T-cell (primary cell): ENCODE results near the gene P2RY8. TPM values are rescaled to one million over a fixed set of nuclear protein-coding genes. Genes with fewer than 3 reads are reported as not detected.
"Not testable (repeated sequence)": the region's sequence is repeated elsewhere in the genome, so short reads cannot be mapped to it uniquely, and the experiment has no call there.

Source experiments
- ATAC-seq, 4 experiments: fragments of 200-7000 bp in 3 of 4; fragments of 150-1000 bp in 1 of 4; cut with Tn5 transposase; replicated peaks in 1 of 4; 1 replicate in 3 of 4; 2 replicates in 1 of 4; pipeline ENCODE4 v1.10.0; 2021; ENCODE audit warnings: moderate library complexity in 3 of 4, mild to moderate bottlenecking in 2 of 4, moderate number of reproducible peaks in 1 of 4
- CTCF ChIA-PET, 2 donors: fragments of 300-600 bp; sonication (Branson Sonifier 250); formaldehyde crosslinking; loops; one replicate each; lab custom pipeline; 2022; ENCODE audit warnings: antibody characterized with exemption in 2 of 2; lab: Charles Lee
- POLR2A ChIA-PET, 2 donors: fragments of 300-600 bp; sonication (Branson Sonifier 250); formaldehyde crosslinking; loops; one replicate each; lab custom pipeline; 2022; ENCODE audit warnings: antibody characterized with exemption in 2 of 2; lab: Charles Lee
- DNase-seq, 35 experiments: peaks; one replicate each; pipeline versions ENCODE4 v3.0.0 to v3.0.0-alpha.2; 2013 to 2023
- H3K27ac ChIP-seq: one replicate; pipeline ENCODE4 v1.5.1; 2013; ENCODE audit warnings: low read length
- H3K27me3 ChIP-seq, 2 experiments: replicated peaks in 1 of 2; 1 replicate in 1 of 2; 2 replicates in 1 of 2; pipeline versions ENCODE4 v1.6.1 to v1.7.0; 2013; ENCODE audit warnings: low read length in 1 of 2, mixed read lengths in 1 of 2; ENCODE audit not compliant: control insufficient read depth in 2 of 2, insufficient read depth in 2 of 2; ENCODE audit errors: extremely low read depth in 1 of 2
- H3K36me3 ChIP-seq, 2 donors: 1 replicate in 1 of 2; 2 replicates in 1 of 2; pipeline versions ENCODE4 v1.6.1 to v1.7.0; 2013; ENCODE audit warnings: low read length in 1 of 2; ENCODE audit not compliant: control insufficient read depth in 2 of 2, insufficient read depth in 1 of 2; ENCODE audit errors: extremely low read depth in 1 of 2
- H3K4me1 ChIP-seq, 2 experiments: 1 replicate in 1 of 2; 2 replicates in 1 of 2; pipeline versions ENCODE4 v1.6.1 to v1.7.0; 2013; ENCODE audit warnings: low read length in 2 of 2, mixed read lengths in 1 of 2; ENCODE audit not compliant: insufficient read depth in 2 of 2, control insufficient read depth in 1 of 2; ENCODE audit errors: extremely low read depth in 1 of 2
- H3K4me3 ChIP-seq, 2 donors: 1 replicate in 1 of 2; 2 replicates in 1 of 2; pipeline versions ENCODE4 v1.5.1 to v1.7.0; 2013; ENCODE audit warnings: mild to moderate bottlenecking in 2 of 2, low read length in 1 of 2, moderate library complexity in 1 of 2; ENCODE audit not compliant: control insufficient read depth in 1 of 2; ENCODE audit errors: extremely low read depth in 1 of 2
- H3K9me3 ChIP-seq: 2 replicates; pipeline ENCODE4 v1.7.0; 2013
- H3K27ac Mint-ChIP-seq, 2 donors: one replicate each; pipeline ENCODE4 v1.8.0; 2020 to 2021; ENCODE audit warnings: mild to moderate bottlenecking in 2 of 2, mixed read lengths in 2 of 2
- H3K27me3 Mint-ChIP-seq, 2 donors: one replicate each; pipeline ENCODE4 v1.8.0; 2021 to 2022; ENCODE audit warnings: mixed read lengths in 2 of 2
- H3K36me3 Mint-ChIP-seq: one replicate; pipeline ENCODE4 v1.8.0; 2021; ENCODE audit warnings: mixed read lengths
- H3K4me1 Mint-ChIP-seq, 3 donors: one replicate each; pipeline ENCODE4 v1.8.0; 2020 to 2022; ENCODE audit warnings: mixed read lengths in 3 of 3, mild to moderate bottlenecking in 1 of 3
- H3K4me3 Mint-ChIP-seq, 3 donors: one replicate each; pipeline ENCODE4 v1.8.0; 2020 to 2022; ENCODE audit warnings: mild to moderate bottlenecking in 3 of 3, mixed read lengths in 3 of 3, moderate library complexity in 3 of 3
- H3K9me3 Mint-ChIP-seq, 3 donors: one replicate each; pipeline ENCODE4 v1.8.0; 2020 to 2022; ENCODE audit warnings: mixed read lengths in 3 of 3
- WGBS: methylation state at CpG from one replicate; pipeline ENCODE4 v1.1.5; 2013; ENCODE audit warnings: missing lambda C conversion rate; ENCODE audit not compliant: insufficient coverage; 5-methylcytosine and 5-hydroxymethylcytosine counted together
- total RNA-seq, 35 experiments: library from RNA in 6 of 35; stranded (reverse) in 6 of 35; fragments of 120-200 nt in 1 of 35; gene quantifications; one replicate each; pipeline versions ENCODE4 v1.2.1 to v1.2.4 and lab custom pipeline; 2013 to 2026

P2RY8 gene
- total RNA-seq, 5 donors from 2014 or later (not counting 1 experiment from before 2014, with no cell fraction given) = 114 to 219 (median 182) TPM

DNA sequence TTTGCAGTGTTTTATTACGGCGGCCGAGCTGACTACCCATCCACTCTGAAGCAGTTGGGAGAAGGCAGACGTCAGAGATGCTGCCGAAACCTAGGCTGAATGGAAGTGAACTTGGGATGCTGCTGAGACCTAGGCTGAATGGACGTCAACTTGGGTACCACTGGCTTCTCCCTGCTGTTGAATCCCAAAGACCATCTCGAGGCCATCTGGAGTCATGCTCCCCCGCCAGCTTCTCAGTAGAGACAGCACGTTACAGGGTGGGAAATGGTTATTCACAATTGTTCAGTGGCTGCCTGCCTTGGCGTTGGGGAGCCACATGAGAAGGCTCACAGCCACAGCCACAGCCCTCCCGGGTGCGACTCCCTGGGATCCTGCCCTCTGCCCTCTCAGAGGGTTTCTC is 40.9 kb downstream of the P2RY8 start:
- H3K36me3 Mint-ChIP-seq = peaks cover 35% of the 10 kb centered on the region
- peak in 3 of 35 experiments; percentile 4 to 21 (median 12) for DNase-seq
- Histone ChIP-seq H3K4me1 (peaks cover 3 to 44% of the 10 kb centered on the region in 2 experiments), H3K9me3 (no peaks in the 10 kb centered on the region), H3K4me3 (no peak overlapping the region), H3K36me3 (peaks cover 12 to 36% of the 10 kb centered on the region in 2 donors), H3K27ac (peak overlapping the region; percentile 7), H3K27me3 (no peaks in the 10 kb centered on the region)
- ChIA-PET CTCF (no interaction called here), POLR2A (no interaction called here)
- peaks cover 2 to 4% (median 4%) of the 10 kb centered on the region in 3 donors for H3K9me3 Mint-ChIP-seq
- WGBS = 88% methylated on average over 10 of the region's 12 CpGs
- no peak for ATAC-seq
- H3K27ac Mint-ChIP-seq = peak overlapping the region; percentile 66 to 84
- peaks cover 37 to 55% (median 37%) of the 10 kb centered on the region in 3 donors for H3K4me1 Mint-ChIP-seq
- H3K4me3 Mint-ChIP-seq = no peak overlapping the region
- H3K27me3 Mint-ChIP-seq = no peaks in the 10 kb centered on the region

DNA sequence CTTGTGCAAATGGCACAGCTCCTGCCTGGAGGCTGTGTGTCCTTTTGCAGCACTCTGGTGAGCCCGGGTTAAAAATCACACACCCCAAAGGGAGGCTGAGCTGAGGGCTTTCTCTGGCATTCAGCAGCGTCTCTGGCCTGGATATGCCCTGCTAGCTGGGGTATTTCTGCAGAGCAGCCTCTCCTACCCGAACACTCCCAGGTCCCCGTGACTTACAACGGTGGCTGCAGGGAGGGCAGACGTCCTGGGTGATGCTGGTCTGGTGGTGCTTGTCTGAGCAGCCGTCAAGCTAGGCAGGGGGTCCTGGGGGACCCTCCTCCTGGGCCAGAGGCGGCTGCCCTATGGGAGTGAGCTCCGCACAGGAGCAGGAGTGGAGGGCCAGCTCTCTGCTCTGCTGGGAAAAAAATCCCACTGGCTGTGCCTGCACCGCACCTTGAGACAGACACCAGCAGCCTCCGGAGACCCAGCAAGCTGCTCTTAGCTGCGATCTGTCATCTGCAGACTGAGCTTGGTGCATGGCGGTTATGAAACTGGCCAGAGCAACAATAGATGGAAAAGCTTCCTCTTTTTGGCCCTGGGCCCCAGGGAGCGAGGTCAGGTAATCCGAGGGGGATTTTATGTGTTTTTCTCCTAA is 43.0 kb downstream of the P2RY8 start:
- Mint-ChIP-seq H3K36me3 (peaks cover 37% of the 10 kb centered on the region), H3K4me3 (peak overlapping the region in 1 of 3 donors; percentile 56), H3K9me3 (peaks cover 2 to 4% (median 4%) of the 10 kb centered on the region in 3 donors), H3K4me1 (peaks cover 33 to 48% (median 37%) of the 10 kb centered on the region in 3 donors), H3K27ac (peak overlapping the region; percentile 64 to 81), H3K27me3 (no peaks in the 10 kb centered on the region)
- H3K27ac ChIP-seq = peak overlapping the region; percentile 41
- peaks cover 12 to 39% of the 10 kb centered on the region in 2 donors for H3K36me3 ChIP-seq
- ATAC-seq = peak; percentile 25 to 62 (median 34)
- H3K27me3 ChIP-seq = no peaks in the 10 kb centered on the region
- ChIA-PET CTCF (no interaction called here), POLR2A (no interaction called here)
- H3K9me3 ChIP-seq = no peaks in the 10 kb centered on the region
- H3K4me1 ChIP-seq = peaks cover 3 to 36% of the 10 kb centered on the region in 2 experiments
- peak overlapping the region in 1 of 2 donors; percentile 33 for H3K4me3 ChIP-seq
- WGBS = 61% methylated on average over 13 of the region's 15 CpGs
- DNase-seq = peak in 3 of 35 experiments; percentile 16 to 34 (median 26)

DNA sequence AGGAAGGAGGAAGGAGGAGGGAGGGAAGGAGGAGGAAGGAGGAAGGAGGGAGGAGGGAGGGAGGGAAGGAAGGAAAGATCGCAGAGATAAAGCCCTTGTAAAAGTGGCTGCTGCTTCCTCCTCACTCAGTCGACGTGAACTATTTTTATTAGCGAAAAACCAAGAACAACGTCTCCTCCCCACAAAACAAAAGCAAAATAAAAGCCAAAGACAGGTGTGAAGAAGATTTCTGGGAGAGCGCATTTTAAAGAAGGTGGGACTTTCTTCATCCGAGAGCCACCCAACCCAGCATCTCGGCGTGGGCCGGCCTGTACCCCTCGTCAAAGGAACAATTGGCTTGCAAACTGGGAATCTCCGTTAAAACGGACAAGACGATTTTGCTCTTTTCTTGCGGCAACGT is 43.6 kb downstream of the P2RY8 start:
- H3K9me3 Mint-ChIP-seq = peaks cover 2 to 4% (median 4%) of the 10 kb centered on the region in 3 donors
- Histone ChIP-seq H3K4me1 (peaks cover 3 to 37% of the 10 kb centered on the region in 2 experiments), H3K36me3 (peaks cover 14 to 44% of the 10 kb centered on the region in 2 donors), H3K27ac (peak overlapping the region; percentile 41), H3K9me3 (no peaks in the 10 kb centered on the region), H3K4me3 (peak overlapping the region in 1 of 2 donors; percentile 33), H3K27me3 (no peaks in the 10 kb centered on the region)
- peaks cover 33 to 47% (median 37%) of the 10 kb centered on the region in 3 donors for H3K4me1 Mint-ChIP-seq
- H3K27me3 Mint-ChIP-seq = no peaks in the 10 kb centered on the region
- peak overlapping the region in 2 of 3 donors; percentile 1 to 56 for H3K4me3 Mint-ChIP-seq
- WGBS = 75% methylated on average over 11 of the region's 16 CpGs
- DNase-seq (peak in 1 of 35 experiments; percentile 42), ATAC-seq (peak in 3 of 4 experiments; percentile 7 to 26 (median 17))
- POLR2A ChIA-PET = no interaction called here
- H3K36me3 Mint-ChIP-seq = peaks cover 42% of the 10 kb centered on the region
- peak overlapping the region; percentile 64 to 81 for H3K27ac Mint-ChIP-seq
- CTCF ChIA-PET = no interaction called here

DNA sequence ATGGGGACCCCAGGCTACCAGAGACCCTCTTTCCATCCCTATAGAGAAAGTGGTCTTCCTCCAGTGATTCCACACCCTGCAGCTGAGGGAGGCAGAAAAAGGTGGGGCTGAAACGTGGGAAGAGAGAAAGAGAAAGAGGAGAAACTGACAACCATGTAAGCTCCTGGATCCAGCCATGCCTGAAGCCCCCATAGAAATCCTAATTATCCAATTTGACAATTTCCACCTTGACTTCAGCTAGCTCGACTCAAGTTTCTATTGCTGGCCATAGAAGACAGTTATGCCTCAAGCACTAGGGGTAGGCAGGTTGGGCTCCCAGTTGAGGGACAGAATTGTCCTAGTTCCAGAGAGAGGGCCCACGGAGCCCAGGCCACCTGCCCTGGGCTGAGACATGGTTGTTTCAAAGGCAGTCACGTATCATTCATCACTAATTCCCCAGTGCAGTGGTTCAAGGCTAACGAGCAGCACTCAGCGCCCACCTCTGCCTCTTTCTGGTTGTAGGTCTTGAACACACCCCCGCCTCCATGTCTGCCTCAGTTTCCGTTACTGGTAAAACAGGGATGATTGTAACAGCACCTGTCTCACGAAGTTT is 44.5 kb downstream of the P2RY8 start:
- Histone ChIP-seq H3K4me3 (no peak overlapping the region), H3K27ac (no peak overlapping the region), H3K9me3 (no peaks in the 10 kb centered on the region), H3K4me1 (peaks cover 3 to 41% of the 10 kb centered on the region in 2 experiments), H3K36me3 (peaks cover 17 to 47% of the 10 kb centered on the region in 2 donors), H3K27me3 (no peaks in the 10 kb centered on the region)
- DNase-seq (peak in 2 of 35 experiments; percentile 18 to 23), ATAC-seq (peak in 1 of 4 experiments; percentile 20)
- H3K27ac Mint-ChIP-seq = peak overlapping the region; percentile 76
- peaks cover 32 to 46% (median 37%) of the 10 kb centered on the region in 3 donors for H3K4me1 Mint-ChIP-seq
- H3K27me3 Mint-ChIP-seq = no peaks in the 10 kb centered on the region
- H3K4me3 Mint-ChIP-seq = peak overlapping the region in 2 of 3 donors; percentile 1 to 9
- H3K36me3 Mint-ChIP-seq = peaks cover 44% of the 10 kb centered on the region
- CTCF ChIA-PET = no interaction called here
- POLR2A ChIA-PET = no interaction called here
- WGBS = 72% methylated on average over 5 of the region's 9 CpGs
- H3K9me3 Mint-ChIP-seq = peaks cover 2 to 4% (median 4%) of the 10 kb centered on the region in 3 donors

DNA sequence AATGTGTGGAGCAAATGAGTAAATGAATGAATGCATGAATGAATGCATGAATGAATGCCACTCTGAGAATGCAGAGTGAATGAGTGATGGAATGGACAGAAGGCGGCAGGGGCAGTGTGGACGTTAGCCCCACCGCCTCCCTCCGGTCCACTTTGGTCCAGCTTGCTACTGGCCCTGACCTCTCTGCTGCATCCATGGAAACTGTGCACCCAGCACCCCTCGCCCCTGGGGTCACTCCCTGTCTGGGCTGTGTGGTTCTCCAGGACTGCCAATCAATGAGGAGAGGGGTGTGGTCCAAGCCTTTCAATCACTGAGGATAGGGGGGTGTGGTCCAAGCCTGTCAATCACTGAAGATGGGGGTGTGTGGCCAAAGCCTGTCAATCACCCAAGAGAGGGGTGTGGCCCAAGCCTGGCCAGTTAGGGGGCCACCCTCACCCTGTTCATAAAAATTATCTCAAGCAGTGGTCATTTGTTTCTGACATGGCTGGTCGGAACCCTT is 45.1 kb downstream of the P2RY8 start:
- Histone ChIP-seq H3K36me3 (peaks cover 17 to 49% of the 10 kb centered on the region in 2 donors), H3K4me1 (peaks cover 3 to 45% of the 10 kb centered on the region in 2 experiments), H3K9me3 (no peaks in the 10 kb centered on the region), H3K27ac (no peak overlapping the region), H3K27me3 (no peaks in the 10 kb centered on the region), H3K4me3 (no peak overlapping the region)
- H3K27ac Mint-ChIP-seq = peak overlapping the region in 1 of 2 donors; percentile 53
- ChIA-PET CTCF (no interaction called here), POLR2A (no interaction called here)
- peaks cover 38 to 52% (median 41%) of the 10 kb centered on the region in 3 donors for H3K4me1 Mint-ChIP-seq
- H3K27me3 Mint-ChIP-seq = no peaks in the 10 kb centered on the region
- peak overlapping the region in 1 of 3 donors; percentile 1 for H3K4me3 Mint-ChIP-seq
- peaks cover 51% of the 10 kb centered on the region for H3K36me3 Mint-ChIP-seq
- ATAC-seq (peak; percentile 41 to 80 (median 74)), DNase-seq (peak in 31 of 35 experiments; percentile 30 to 65 (median 47))
- WGBS = 100% methylated on average over 4 of the region's 6 CpGs
- H3K9me3 Mint-ChIP-seq = peaks cover 2 to 4% (median 4%) of the 10 kb centered on the region in 3 donors

DNA sequence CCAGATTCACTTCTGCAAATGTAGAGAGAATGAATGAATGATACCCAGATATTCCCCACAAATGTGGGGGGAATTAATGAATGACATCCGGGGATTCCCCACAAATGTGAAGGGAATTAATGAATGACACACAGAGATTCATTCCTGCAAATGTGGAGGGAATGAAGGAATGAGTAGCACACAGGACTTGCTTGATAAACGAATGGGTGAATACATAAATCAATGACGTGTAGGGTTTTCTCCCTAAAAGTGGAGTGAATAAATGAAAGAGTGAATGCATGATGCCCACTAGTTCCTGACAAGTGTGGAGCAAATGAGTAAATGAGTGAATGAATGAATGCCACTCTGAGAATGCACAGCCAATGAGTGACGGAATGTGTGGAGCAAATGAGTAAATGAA is 45.7 kb downstream of the P2RY8 start:
- H3K27ac ChIP-seq, CTCF ChIA-PET, H3K27ac Mint-ChIP-seq, DNase-seq, H3K27me3 Mint-ChIP-seq, ATAC-seq, H3K4me3 Mint-ChIP-seq, H3K27me3 ChIP-seq, H3K4me3 ChIP-seq, H3K9me3 Mint-ChIP-seq, H3K9me3 ChIP-seq, POLR2A ChIA-PET: not testable (repeated sequence)
- Histone ChIP-seq H3K36me3 (peaks cover 12 to 50% of the 10 kb centered on the region in 2 donors), H3K4me1 (peaks cover 3 to 46% of the 10 kb centered on the region in 2 experiments)
- Mint-ChIP-seq H3K36me3 (peaks cover 53% of the 10 kb centered on the region), H3K4me1 (peaks cover 35 to 46% (median 36%) of the 10 kb centered on the region in 3 donors)
- 100% methylated on average over 2 of the region's 4 CpGs for WGBS
